A549 (cell line): ENCODE data around the gene PLD5. TPM values are rescaled to one million over a fixed set of nuclear protein-coding genes. Genes with fewer than 3 reads are reported as not detected.

ENCODE experiments used
- ATAC-seq, 2 experiments: fragments of 200-7000 bp in 1 of 2; fragments of >200 bp in 1 of 2; cut with Nextera tagmentation in 1 of 2; cut with Tn5 transposase in 1 of 2; 3 replicates each; pipeline versions ENCODE4 v1.8.0 to v1.9.1; 2018 to 2020; ENCODE audit warnings: mild to moderate bottlenecking in 1 of 2, moderate library complexity in 1 of 2
- CTCF ChIA-PET: fragments of 300-600 bp; sonication (Branson Sonifier 250); formaldehyde crosslinking; extraction: SDS; loops from one replicate; lab custom pipeline; 2021; ENCODE audit warnings: antibody characterized with exemption, inconsistent platforms; lab: Yijun Ruan, JAX
- POLR2A ChIA-PET: fragments of 350-600 bp; formaldehyde crosslinking; extraction: SDS; loops from one replicate; lab custom pipeline; 2021; ENCODE audit warnings: antibody characterized with exemption, inconsistent platforms; lab: Yijun Ruan, JAX
- DNase-seq, 2 experiments: peaks; one replicate each; pipeline versions ENCODE4 v3.0.0 to v3.0.0-alpha.2; 2011 to 2016; ENCODE audit warnings: low read depth in 1 of 2, low spot score in 1 of 2
- FAIRE-seq: peaks from 2 replicates; lab custom pipeline; 2011; peaks lifted over from hg19 to GRCh38; lab: Jason Lieb, UNC
- H3K27ac ChIP-seq, 2 experiments: fragments of >200 bp; sonication (Bioruptor Twin); formaldehyde crosslinking; 3 replicates each; pipeline ENCODE4 v1.5.1; 2016 to 2017
- H3K4me1 ChIP-seq: fragments of >200 bp; sonication (Bioruptor Twin); formaldehyde crosslinking; 3 replicates; pipeline ENCODE4 v1.6.1; 2016
- H3K4me2 ChIP-seq: fragments of >200 bp; sonication (Bioruptor Twin); formaldehyde crosslinking; 3 replicates; pipeline ENCODE4 v1.6.1; 2016
- H3K4me3 ChIP-seq: fragments of >200 bp; sonication (Bioruptor Twin); formaldehyde crosslinking; 3 replicates; pipeline ENCODE4 v1.5.1; 2016
- H3K9me3 ChIP-seq: fragments of >200 bp; sonication (Bioruptor Twin); formaldehyde crosslinking; 3 replicates; pipeline ENCODE4 v1.6.1; 2016
- CBX2 ChIP-seq: fragments of 200-600 bp; sonication (generic); IDR thresholded peaks from 2 replicates; pipeline ENCODE4 v1.6.1; 2016; ENCODE audit warnings: low read depth, mild to moderate bottlenecking, borderline replicate concordance
- FOSL2 ChIP-seq, 2 experiments: fragments of 450-650 bp in 1 of 2; fragments of >200 bp in 1 of 2; sonication (Bioruptor Twin) in 1 of 2; formaldehyde crosslinking; IDR thresholded peaks; 2 replicates each; pipeline versions ENCODE4 v1.5.0 to v1.6.1; 2016 to 2020; ENCODE audit warnings: mild to moderate bottlenecking in 1 of 2, moderate library complexity in 1 of 2
- GATA3 ChIP-seq: IDR thresholded peaks from 2 replicates; pipeline ENCODE4 v1.6.1; 2012; ENCODE audit warnings: borderline replicate concordance
- HDAC2 ChIP-seq: fragments of 200-600 bp; sonication (generic); IDR thresholded peaks from 2 replicates; pipeline ENCODE4 v1.6.1; 2016
- HOXA7 ChIP-seq: fragments of 250-450 bp; sonication (Bioruptor Pico); IDR thresholded peaks from 2 replicates; pipeline ENCODE4 v1.5.0; 2020; ENCODE audit warnings: mild to moderate bottlenecking, moderate library complexity
- NR3C1 ChIP-seq: fragments of >200 bp; sonication (Bioruptor Twin); formaldehyde crosslinking; IDR thresholded peaks from 3 replicates; pipeline ENCODE4 v1.6.1; 2017
- POLR2A ChIP-seq: IDR thresholded peaks from 2 replicates; pipeline ENCODE4 v1.6.1; 2012; ENCODE audit warnings: mild to moderate bottlenecking, low read length
- POLR2AphosphoS2 ChIP-seq: conservative IDR thresholded peaks from 2 replicates; pipeline ENCODE4 v1.6.1; 2012; ENCODE audit warnings: low read length, improper control_type of control experiment, inconsistent platforms
- RAD21 ChIP-seq, 2 experiments: fragments of >200 bp in 1 of 2; sonication (Bioruptor Twin) in 1 of 2; formaldehyde crosslinking in 1 of 2; IDR thresholded peaks in 1 of 2; conservative IDR thresholded peaks in 1 of 2; 2 replicates in 1 of 2; 3 replicates in 1 of 2; pipeline ENCODE4 v1.6.1; 2012 to 2018; ENCODE audit warnings: inconsistent platforms in 1 of 2
- SMC3 ChIP-seq: fragments of >200 bp; sonication (Bioruptor Twin); formaldehyde crosslinking; IDR thresholded peaks from 3 replicates; pipeline ENCODE4 v1.6.1; 2018; ENCODE audit warnings: inconsistent platforms
- TFCP2L1 ChIP-seq: fragments of 250-450 bp; sonication (Bioruptor Pico); IDR thresholded peaks from 2 replicates; pipeline ENCODE4 v1.5.0; 2021; ENCODE audit warnings: mild to moderate bottlenecking
- ZC3H11A ChIP-seq: fragments of 450-650 bp; IDR thresholded peaks from 2 replicates; pipeline ENCODE4 v1.6.1; 2014; ENCODE audit warnings: antibody characterized with exemption, mild to moderate bottlenecking
- ZFP36 ChIP-seq: fragments of 450-650 bp; IDR thresholded peaks from 2 replicates; pipeline ENCODE4 v1.6.1; 2014; ENCODE audit warnings: borderline replicate concordance; ENCODE audit not compliant: partially characterized antibody
- ZSCAN20 ChIP-seq: fragments of 250-450 bp; sonication (Bioruptor Pico); IDR thresholded peaks from 2 replicates; pipeline ENCODE4 v1.8.0; 2022; ENCODE audit warnings: mild to moderate bottlenecking, moderate library complexity
- whole genome bisulfite sequencing: methylation state at CpG from one replicate; pipeline ENCODE4 v1.1.6; 2017; ENCODE audit errors: missing lambda C conversion rate; 5-methylcytosine and 5-hydroxymethylcytosine counted together
- polyA plus RNA-seq, 4 experiments: library from polyadenylated mRNA; depleted of rRNA in 3 of 4; stranded (reverse); fragments of >200 nt; fragmentation: RNase III in 1 of 4; extraction: RNeasy Plus Mini Kit Qiagen cat#74134 plus additional on column Dnase treatment in 1 of 4; gene quantifications; 2 replicates in 3 of 4; 3 replicates in 1 of 4; pipeline ENCODE4 v1.2.3, GENCODE V29; 2011 to 2017
- TF ChIP-seq, protein P1 (sequence below): fragments of >200 bp; sonication (Bioruptor Twin); formaldehyde crosslinking; IDR thresholded peaks from 3 replicates; pipeline ENCODE4 v1.5.1; 2016
- TF ChIP-seq, protein P2 (sequence below): IDR thresholded peaks from 2 replicates; pipeline ENCODE4 v1.6.1; 2012
- TF ChIP-seq, protein P3 (sequence below): fragments of 200-600 bp; sonication (generic); IDR thresholded peaks from 2 replicates; pipeline ENCODE4 v1.6.1; 2016; ENCODE audit warnings: antibody characterized with exemption, mild to moderate bottlenecking, moderate library complexity
- TF ChIP-seq, protein P4 (sequence below): fragments of 450-650 bp; IDR thresholded peaks from 2 replicates; pipeline ENCODE4 v1.6.1; 2014; ENCODE audit warnings: antibody characterized with exemption
- TF ChIP-seq, protein P5 (sequence below): fragments of 250-450 bp; sonication (Bioruptor Pico); IDR thresholded peaks from 2 replicates; pipeline ENCODE4 v1.5.0; 2021; ENCODE audit warnings: mild to moderate bottlenecking, moderate library complexity, borderline replicate concordance

The PLD5 gene
- polyA plus RNA-seq, 2 of the 4 experiments (the other 2 are of a cell fraction): 1.5 to 1.7 TPM

DNA sequence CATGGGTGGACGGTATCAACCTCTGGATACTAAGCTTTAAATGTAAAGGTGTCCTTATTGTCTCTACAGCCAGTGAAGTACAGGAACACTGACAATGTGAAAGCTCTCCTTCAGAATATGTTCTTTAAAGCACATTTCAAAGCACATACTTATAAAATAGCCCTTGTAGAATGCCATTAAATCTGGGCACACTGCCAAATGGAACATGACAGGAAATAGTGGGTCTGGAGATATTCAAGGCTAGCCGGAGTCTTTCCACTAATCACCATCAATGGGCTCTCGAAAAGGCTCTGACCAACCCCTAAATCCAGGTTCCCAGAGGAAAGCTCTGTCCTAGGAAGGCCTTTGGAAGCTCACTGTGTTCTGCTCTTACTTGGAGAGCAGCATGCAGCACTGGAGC is 46.6 kb downstream of the PLD5 start:
- no peak for ATAC-seq
- POLR2A ChIA-PET: no interaction called here
- TF ChIP-seq RAD21 (conservative IDR thresholded peaks at IDR 0.05 in 1 of 2, IDR thresholded peaks at IDR 0.05 in 1 of 2) (no peak), FOSL2 (IDR thresholded peaks at IDR 0.05) (no peak), FOSL2 (CRISPR knock-in tag; IDR thresholded peaks at IDR 0.05) (no peak), ZFP36 (no peak), POLR2A (no peak), GATA3 (no peak), POLR2AphosphoS2 (no peak), ZSCAN20 (no peak), SMC3 (no peak)
- TF ChIP-seq, protein P1, sequence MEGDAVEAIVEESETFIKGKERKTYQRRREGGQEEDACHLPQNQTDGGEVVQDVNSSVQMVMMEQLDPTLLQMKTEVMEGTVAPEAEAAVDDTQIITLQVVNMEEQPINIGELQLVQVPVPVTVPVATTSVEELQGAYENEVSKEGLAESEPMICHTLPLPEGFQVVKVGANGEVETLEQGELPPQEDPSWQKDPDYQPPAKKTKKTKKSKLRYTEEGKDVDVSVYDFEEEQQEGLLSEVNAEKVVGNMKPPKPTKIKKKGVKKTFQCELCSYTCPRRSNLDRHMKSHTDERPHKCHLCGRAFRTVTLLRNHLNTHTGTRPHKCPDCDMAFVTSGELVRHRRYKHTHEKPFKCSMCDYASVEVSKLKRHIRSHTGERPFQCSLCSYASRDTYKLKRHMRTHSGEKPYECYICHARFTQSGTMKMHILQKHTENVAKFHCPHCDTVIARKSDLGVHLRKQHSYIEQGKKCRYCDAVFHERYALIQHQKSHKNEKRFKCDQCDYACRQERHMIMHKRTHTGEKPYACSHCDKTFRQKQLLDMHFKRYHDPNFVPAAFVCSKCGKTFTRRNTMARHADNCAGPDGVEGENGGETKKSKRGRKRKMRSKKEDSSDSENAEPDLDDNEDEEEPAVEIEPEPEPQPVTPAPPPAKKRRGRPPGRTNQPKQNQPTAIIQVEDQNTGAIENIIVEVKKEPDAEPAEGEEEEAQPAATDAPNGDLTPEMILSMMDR: no peak
- TF ChIP-seq, protein P2, sequence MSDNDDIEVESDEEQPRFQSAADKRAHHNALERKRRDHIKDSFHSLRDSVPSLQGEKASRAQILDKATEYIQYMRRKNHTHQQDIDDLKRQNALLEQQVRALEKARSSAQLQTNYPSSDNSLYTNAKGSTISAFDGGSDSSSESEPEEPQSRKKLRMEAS: no peak
- TF ChIP-seq, protein P3, sequence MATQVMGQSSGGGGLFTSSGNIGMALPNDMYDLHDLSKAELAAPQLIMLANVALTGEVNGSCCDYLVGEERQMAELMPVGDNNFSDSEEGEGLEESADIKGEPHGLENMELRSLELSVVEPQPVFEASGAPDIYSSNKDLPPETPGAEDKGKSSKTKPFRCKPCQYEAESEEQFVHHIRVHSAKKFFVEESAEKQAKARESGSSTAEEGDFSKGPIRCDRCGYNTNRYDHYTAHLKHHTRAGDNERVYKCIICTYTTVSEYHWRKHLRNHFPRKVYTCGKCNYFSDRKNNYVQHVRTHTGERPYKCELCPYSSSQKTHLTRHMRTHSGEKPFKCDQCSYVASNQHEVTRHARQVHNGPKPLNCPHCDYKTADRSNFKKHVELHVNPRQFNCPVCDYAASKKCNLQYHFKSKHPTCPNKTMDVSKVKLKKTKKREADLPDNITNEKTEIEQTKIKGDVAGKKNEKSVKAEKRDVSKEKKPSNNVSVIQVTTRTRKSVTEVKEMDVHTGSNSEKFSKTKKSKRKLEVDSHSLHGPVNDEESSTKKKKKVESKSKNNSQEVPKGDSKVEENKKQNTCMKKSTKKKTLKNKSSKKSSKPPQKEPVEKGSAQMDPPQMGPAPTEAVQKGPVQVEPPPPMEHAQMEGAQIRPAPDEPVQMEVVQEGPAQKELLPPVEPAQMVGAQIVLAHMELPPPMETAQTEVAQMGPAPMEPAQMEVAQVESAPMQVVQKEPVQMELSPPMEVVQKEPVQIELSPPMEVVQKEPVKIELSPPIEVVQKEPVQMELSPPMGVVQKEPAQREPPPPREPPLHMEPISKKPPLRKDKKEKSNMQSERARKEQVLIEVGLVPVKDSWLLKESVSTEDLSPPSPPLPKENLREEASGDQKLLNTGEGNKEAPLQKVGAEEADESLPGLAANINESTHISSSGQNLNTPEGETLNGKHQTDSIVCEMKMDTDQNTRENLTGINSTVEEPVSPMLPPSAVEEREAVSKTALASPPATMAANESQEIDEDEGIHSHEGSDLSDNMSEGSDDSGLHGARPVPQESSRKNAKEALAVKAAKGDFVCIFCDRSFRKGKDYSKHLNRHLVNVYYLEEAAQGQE: no peak
- DNase-seq: no peak
- CTCF ChIA-PET: interaction anchor here (2.1 to 2.8 kb wide), 2 partner anchors 10 to 23 kb away, joined by 8 to 11 read pairs; no protein-coding TSS in a partner anchor
- no peaks in the 10 kb centered on the region for H3K4me1 ChIP-seq
- H3K27ac ChIP-seq: no peak overlapping the region
- H3K4me2 ChIP-seq: no peak overlapping the region
- FAIRE-seq: no peak
- 0 out of 3 replicates have a peak, but pooled peaks cover 7% of the 10 kb centered on the region for H3K9me3 ChIP-seq
- H3K4me3 ChIP-seq: no peak overlapping the region
- 75% methylated on average over 3 of the region's 3 CpGs for WGBS

DNA sequence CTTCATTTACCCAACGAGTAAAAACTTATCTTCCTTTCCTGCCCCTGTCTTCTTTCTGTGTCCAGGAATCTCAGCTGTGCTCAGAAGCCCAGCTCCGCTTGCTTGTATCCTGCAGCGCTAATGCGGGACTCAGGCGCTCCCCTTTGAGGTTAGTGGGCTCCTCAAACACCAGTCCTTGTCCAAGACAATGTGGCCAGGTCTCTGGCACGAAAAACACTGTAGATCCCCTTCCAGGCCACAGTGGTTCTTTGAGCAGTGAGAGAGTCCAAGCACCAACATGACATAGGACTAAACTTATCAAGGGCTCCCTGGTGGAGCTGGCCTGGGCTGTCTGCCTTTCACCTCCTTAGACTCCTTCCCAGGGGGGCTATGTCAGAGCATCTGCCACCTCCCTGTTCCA is 53.7 kb downstream of the PLD5 start:
- H3K4me3 ChIP-seq: no peak overlapping the region
- ChIA-PET POLR2A (no interaction called here), CTCF (interaction anchor here (1.7 kb wide), 1 partner anchor 15 kb away, joined by 6 read pairs; no protein-coding TSS in a partner anchor)
- H3K4me1 ChIP-seq: peaks cover 21% of the 10 kb centered on the region
- H3K27ac ChIP-seq: no peak overlapping the region
- DNase-seq (no peak), ATAC-seq (no peak), FAIRE-seq (no peak)
- no peaks in the 10 kb centered on the region for H3K9me3 ChIP-seq
- TF ChIP-seq, protein P4, sequence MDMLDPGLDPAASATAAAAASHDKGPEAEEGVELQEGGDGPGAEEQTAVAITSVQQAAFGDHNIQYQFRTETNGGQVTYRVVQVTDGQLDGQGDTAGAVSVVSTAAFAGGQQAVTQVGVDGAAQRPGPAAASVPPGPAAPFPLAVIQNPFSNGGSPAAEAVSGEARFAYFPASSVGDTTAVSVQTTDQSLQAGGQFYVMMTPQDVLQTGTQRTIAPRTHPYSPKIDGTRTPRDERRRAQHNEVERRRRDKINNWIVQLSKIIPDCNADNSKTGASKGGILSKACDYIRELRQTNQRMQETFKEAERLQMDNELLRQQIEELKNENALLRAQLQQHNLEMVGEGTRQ: no peak
- no peak for TF ChIP-seq ZFP36
- no peak for TF ChIP-seq NR3C1
- no peak for TF ChIP-seq CBX2
- no peak for TF ChIP-seq ZC3H11A
- no peak for TF ChIP-seq TFCP2L1 (CRISPR knock-in tag)
- TF ChIP-seq, protein P5, sequence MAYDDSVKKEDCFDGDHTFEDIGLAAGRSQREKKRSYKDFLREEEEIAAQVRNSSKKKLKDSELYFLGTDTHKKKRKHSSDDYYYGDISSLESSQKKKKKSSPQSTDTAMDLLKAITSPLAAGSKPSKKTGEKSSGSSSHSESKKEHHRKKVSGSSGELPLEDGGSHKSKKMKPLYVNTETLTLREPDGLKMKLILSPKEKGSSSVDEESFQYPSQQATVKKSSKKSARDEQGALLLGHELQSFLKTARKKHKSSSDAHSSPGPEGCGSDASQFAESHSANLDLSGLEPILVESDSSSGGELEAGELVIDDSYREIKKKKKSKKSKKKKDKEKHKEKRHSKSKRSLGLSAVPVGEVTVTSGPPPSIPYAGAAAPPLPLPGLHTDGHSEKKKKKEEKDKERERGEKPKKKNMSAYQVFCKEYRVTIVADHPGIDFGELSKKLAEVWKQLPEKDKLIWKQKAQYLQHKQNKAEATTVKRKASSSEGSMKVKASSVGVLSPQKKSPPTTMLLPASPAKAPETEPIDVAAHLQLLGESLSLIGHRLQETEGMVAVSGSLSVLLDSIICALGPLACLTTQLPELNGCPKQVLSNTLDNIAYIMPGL (CRISPR knock-in tag): no peak
- no peak for TF ChIP-seq HOXA7
- TF ChIP-seq, protein P3: no peak
- TF ChIP-seq SMC3: no peak
- TF ChIP-seq HDAC2: no peak
- H3K4me2 ChIP-seq: no peak overlapping the region
- 74% methylated on average over 6 of the region's 6 CpGs for WGBS
